ENCODE measurements around the gene GRAMD4. TPM values are rescaled to one million over a fixed set of nuclear protein-coding genes. Genes with fewer than 3 reads are reported as not detected.

Gene GRAMD4
- total RNA-seq, 1 donor from 2014 or later, result 71.4 TPM

DNA sequence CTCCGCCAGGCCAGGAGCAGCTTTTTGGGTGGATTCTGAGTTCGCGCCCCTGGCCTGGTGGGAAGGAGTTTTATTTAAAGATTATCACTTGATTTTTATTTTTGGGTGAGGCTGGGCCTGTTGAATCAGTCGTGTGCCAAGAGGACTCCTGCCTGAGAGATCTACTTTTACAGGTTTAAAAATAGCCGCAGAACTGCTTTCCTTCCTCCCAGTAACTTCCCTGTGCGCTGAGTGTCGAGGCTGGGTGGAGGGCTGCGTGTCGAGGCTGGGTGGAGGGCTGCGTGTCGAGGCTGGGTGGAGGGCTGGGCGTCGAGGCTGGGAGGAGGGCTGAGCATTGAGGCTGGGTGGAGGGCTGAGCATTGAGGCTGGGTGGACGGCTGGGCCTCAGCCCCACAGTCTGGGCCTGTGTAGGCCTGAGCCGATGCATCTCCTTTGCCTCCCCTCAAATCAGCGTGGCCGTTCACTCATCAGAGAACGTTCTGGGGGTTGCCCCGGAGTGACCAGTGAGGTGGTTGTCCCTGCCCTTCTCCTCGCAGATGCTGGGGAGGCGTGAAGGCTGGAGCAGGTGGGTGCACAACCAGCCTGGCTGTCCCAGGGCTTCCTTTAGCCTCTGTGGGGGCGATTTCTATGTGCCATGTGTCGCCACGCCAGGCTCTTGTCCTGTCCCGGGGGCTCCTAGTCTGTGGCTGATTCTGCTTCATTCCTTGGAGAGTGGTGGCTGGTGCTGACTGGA is 30.1 kb downstream of the GRAMD4 start:
- DNase-seq, result no peak
- Histone ChIP-seq H3K27me3 (no peaks in the 10 kb centered on the region), H3K36me3 (no peaks in the 10 kb centered on the region), H3K9me3 (no peaks in the 10 kb centered on the region), H3K27ac (no peak overlapping the region), H3K4me1 (peaks cover 20% of the 10 kb centered on the region), H3K4me3 (no peak overlapping the region)
- TF ChIP-seq, protein P1, sequence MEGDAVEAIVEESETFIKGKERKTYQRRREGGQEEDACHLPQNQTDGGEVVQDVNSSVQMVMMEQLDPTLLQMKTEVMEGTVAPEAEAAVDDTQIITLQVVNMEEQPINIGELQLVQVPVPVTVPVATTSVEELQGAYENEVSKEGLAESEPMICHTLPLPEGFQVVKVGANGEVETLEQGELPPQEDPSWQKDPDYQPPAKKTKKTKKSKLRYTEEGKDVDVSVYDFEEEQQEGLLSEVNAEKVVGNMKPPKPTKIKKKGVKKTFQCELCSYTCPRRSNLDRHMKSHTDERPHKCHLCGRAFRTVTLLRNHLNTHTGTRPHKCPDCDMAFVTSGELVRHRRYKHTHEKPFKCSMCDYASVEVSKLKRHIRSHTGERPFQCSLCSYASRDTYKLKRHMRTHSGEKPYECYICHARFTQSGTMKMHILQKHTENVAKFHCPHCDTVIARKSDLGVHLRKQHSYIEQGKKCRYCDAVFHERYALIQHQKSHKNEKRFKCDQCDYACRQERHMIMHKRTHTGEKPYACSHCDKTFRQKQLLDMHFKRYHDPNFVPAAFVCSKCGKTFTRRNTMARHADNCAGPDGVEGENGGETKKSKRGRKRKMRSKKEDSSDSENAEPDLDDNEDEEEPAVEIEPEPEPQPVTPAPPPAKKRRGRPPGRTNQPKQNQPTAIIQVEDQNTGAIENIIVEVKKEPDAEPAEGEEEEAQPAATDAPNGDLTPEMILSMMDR (IDR thresholded peaks at IDR 0.05), result no peak
- intact Hi-C loops (cut with DNase I), result no loop called here
- ATAC-seq, result no peak

DNA sequence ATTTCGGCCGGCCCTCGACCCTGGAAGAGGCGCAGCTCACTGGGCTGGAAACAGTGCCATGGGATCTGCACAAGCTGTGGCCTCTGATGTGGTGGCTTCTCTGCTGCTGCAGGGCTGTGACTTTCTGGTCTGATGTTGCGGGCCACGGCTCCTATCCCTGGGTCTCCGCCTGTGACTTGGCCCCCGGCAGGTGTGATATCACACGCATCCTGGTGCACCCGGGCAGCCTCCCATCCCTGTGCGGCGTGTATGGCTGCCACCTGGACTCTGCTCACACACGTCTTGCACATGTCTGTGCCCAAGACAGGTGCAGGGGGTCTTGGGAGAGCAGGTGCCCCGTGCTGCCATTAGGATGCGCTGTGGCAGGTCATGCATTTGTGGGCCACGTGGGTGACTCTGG is 31.1 kb downstream of the GRAMD4 start:
- intact Hi-C loops (cut with DNase I), result no loop called here
- Histone ChIP-seq H3K27me3 (no peaks in the 10 kb centered on the region), H3K4me3 (no peak overlapping the region), H3K36me3 (no peaks in the 10 kb centered on the region), H3K4me1 (peaks cover 20% of the 10 kb centered on the region), H3K27ac (no peak overlapping the region), H3K9me3 (no peaks in the 10 kb centered on the region)
- TF ChIP-seq, protein P1 (IDR thresholded peaks at IDR 0.05), result no peak
- no peak for DNase-seq
- no peak for ATAC-seq

DNA sequence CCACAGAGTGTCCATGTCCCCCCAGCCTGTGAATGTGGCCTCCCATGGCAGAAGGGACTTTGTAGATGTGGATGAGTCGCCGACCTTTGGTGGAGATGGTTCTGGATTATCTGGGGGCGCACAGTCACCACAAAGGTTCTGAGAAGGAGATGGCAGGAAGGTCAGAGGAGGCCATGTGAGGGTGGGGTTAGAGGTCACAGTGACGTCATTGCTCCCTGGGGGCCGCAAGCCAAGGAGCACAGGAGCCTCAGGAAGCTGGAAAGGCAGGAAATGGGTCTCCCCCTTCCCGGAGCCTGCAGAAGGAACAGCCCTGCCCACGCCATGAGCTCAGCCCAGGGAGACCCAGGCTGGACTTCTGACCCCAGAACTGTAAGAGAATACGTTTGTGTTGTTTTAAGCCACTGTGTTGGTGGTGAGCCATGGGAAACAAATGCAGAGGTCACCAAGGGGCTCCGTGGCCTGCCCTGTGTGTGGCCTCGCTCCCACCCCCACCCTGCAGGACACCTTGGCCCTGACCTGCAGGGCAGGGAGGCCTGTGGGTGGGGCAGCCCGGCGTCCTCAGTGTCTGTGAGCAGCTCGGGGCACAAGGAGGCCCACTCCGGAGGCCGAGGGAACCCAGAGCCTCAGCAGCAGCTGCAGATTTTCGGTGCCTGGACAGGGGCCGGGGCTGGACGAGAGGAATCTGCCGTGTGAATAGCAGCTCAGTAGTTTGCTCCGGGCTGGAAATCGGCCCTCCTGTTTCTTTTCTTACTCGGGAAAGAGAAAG is 32.1 kb downstream of the GRAMD4 start:
- DNase-seq, result no peak
- Histone ChIP-seq H3K4me1 (peaks cover 20% of the 10 kb centered on the region), H3K36me3 (no peaks in the 10 kb centered on the region), H3K27ac (no peak overlapping the region), H3K9me3 (no peaks in the 10 kb centered on the region), H3K4me3 (no peak overlapping the region), H3K27me3 (no peaks in the 10 kb centered on the region)
- intact Hi-C loops (cut with DNase I), result no loop called here
- ATAC-seq, result no peak
- TF ChIP-seq, protein P1 (IDR thresholded peaks at IDR 0.05), result no peak

DNA sequence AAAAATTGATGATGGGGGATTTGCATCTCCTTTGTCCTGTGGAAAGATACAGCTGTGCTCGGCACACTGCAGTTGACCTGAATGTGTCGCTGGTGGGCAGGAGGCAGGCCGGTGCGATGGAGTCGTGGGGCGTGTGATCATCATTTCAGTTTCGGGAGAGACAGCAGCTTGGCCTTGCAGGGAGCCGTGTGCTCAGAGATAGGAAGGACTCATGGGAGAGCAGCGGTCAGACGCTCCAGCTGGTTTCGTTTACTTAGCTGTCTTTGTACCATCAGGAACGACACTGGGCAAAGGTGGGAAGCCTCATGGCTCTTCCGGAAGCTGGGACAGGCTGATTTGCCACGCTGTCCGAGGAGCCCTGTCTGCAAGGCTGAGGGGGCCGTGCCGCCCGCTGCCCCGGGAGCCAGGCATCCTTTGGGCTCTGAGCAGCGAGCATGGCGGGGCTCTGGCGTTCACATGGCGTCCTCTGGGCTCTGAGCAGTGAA is 32.7 kb downstream of the GRAMD4 start:
- no peaks in the 10 kb centered on the region for H3K27me3 ChIP-seq
- peaks cover 20% of the 10 kb centered on the region for H3K4me1 ChIP-seq
- ATAC-seq (no peak), DNase-seq (no peak)
- no peak overlapping the region for H3K27ac ChIP-seq
- TF ChIP-seq, protein P1 (IDR thresholded peaks at IDR 0.05), result no peak
- intact Hi-C loops (cut with DNase I), result no loop called here
- no peaks in the 10 kb centered on the region for H3K9me3 ChIP-seq
- H3K36me3 ChIP-seq, result no peaks in the 10 kb centered on the region
- peak overlapping the region; percentile 3 for H3K4me3 ChIP-seq

DNA sequence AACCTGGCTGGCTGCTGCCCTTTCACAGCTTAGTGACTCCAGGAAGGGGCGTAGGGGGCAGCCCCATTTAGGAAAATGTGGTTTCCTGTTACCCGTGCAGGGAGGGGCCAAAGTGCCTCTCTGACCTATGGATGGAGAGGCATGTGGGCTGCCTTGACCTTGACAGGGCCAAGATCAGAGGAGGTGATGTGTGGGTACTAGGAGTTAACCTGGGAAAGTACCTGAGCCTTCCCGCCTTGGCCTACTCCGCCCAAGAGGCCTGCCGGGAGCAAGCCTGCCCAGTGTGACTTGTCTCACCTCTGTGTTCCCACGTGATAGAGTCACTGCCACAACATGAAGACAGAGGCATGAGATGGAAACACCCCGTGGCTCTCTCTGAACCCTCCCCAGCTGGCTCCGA is 33.4 kb downstream of the GRAMD4 start:
- no peaks in the 10 kb centered on the region for H3K9me3 ChIP-seq
- DNase-seq (no peak), ATAC-seq (no peak)
- no peaks in the 10 kb centered on the region for H3K36me3 ChIP-seq
- H3K4me3 ChIP-seq, result no peak overlapping the region
- intact Hi-C loops (cut with DNase I), result no loop called here
- no peaks in the 10 kb centered on the region for H3K27me3 ChIP-seq
- TF ChIP-seq, protein P1 (IDR thresholded peaks at IDR 0.05), result no peak
- peaks cover 20% of the 10 kb centered on the region for H3K4me1 ChIP-seq
- H3K27ac ChIP-seq, result no peak overlapping the region

All from upper lobe of right lung (tissue), 1 donor.